Pancreas (tissue), 10 donors: ENCODE measurements around the gene NCK1. TPM values are rescaled to one million over a fixed set of nuclear protein-coding genes. Genes with fewer than 3 reads are reported as not detected.

Source experiments
- ATAC-seq, 4 donors: fragments of 200-7000 bp; cut with Tn5 transposase; one replicate each; pipeline versions ENCODE4 v1.8.0 to v1.9.1; 2020; ENCODE audit warnings: mild to moderate bottlenecking in 4 of 4, moderate library complexity in 4 of 4
- DNase-seq, 6 donors: peaks; one replicate each; pipeline ENCODE4 v3.0.0-alpha.2; 2020
- FAIRE-seq: peaks from 2 replicates; lab custom pipeline; 2012; peaks lifted over from hg19 to GRCh38; lab: Jason Lieb, UNC
- H3K27ac ChIP-seq, 4 donors: fragments of 200-600 bp; sonication (generic); 1 replicate in 3 of 4; 2 replicates in 1 of 4; pipeline versions ENCODE4 v1.5.0 to v1.8.0; 2020
- H3K27me3 ChIP-seq, 4 donors: fragments of 200-600 bp; one replicate each; pipeline ENCODE4 v1.8.0; 2021
- H3K36me3 ChIP-seq, 3 donors: fragments of 200-600 bp; sonication (generic) in 1 of 3; one replicate each; pipeline versions ENCODE4 v1.5.0 to v1.8.0; 2020 to 2021
- H3K4me1 ChIP-seq, 3 donors: fragments of 200-600 bp; one replicate each; pipeline ENCODE4 v1.8.0; 2021
- H3K4me3 ChIP-seq, 4 donors: fragments of 200-600 bp; sonication (generic) in 2 of 4; one replicate each; pipeline versions ENCODE4 v1.5.0 to v1.8.0; 2020 to 2021
- H3K9me3 ChIP-seq, 4 donors: fragments of 200-600 bp; one replicate each; pipeline ENCODE4 v1.8.0; 2021
- WGBS, 2 donors: extraction: QIAGEN DNeasy Blood & Tissue Kit; methylation state at CpG; one replicate each; pipeline ENCODE4 v1.1.7; 2013; 5-methylcytosine and 5-hydroxymethylcytosine counted together
- intact Hi-C, 3 donors: fragments of 100-400 bp; cut with DNase I; formaldehyde crosslinking; loops; one replicate each; pipeline versions ENCODE4 v1.11.1 to v1.14.2; 2022
- polyA plus RNA-seq, 2 donors: library from polyadenylated mRNA; stranded (reverse); fragments of 200-250 nt; gene quantifications; one replicate each; pipeline ENCODE4 v1.2.3, GENCODE V29; 2013
- total RNA-seq, 6 donors: library from RNA; stranded (reverse); fragmentation: NEBNext Ultra II Directional in 4 of 6; extraction: Animal tissue kit (Norgen Biotek cat#: 25700) in 4 of 6; gene quantifications; one replicate each; pipeline versions ENCODE4 v1.2.1 to v1.2.4, GENCODE V29; 2021 to 2023
- TF ChIP-seq, protein P1 (sequence below), 4 donors: fragments of 200-600 bp; sonication (generic) in 3 of 4; IDR thresholded peaks; one replicate each; pipeline versions ENCODE4 v1.5.0 to v1.8.0; 2021; ENCODE audit warnings: antibody characterized with exemption in 4 of 4
- donor health status: healthy with polysubstance abuse.
- donor health status: DM: no; HTN: no; CAD: no; lungs with moderate emphysema.
- donor health status: DM: no; HTN: no; CAD: no.
- donor health status: control.
- donor health status: control.
- donor health status: Bipolar disorder and iron deficiency.
- donor health status: DM: yes; HTN: yes; CAD: no.
- donor health status: DM: no; HTN: no; CAD: no.
- donor health status: DM: no; HTN: no; CAD: no.
- donor health status: DM: yes; HTN: yes; CAD: no.

The NCK1 gene
- total and polyA plus RNA-seq, 8 donors, result 5.4 to 28.3 (median 10.8) TPM

GRCh38 chr3:136819392-136819730 is 42.6 kb upstream of the NCK1 start:
- TF ChIP-seq, protein P1, sequence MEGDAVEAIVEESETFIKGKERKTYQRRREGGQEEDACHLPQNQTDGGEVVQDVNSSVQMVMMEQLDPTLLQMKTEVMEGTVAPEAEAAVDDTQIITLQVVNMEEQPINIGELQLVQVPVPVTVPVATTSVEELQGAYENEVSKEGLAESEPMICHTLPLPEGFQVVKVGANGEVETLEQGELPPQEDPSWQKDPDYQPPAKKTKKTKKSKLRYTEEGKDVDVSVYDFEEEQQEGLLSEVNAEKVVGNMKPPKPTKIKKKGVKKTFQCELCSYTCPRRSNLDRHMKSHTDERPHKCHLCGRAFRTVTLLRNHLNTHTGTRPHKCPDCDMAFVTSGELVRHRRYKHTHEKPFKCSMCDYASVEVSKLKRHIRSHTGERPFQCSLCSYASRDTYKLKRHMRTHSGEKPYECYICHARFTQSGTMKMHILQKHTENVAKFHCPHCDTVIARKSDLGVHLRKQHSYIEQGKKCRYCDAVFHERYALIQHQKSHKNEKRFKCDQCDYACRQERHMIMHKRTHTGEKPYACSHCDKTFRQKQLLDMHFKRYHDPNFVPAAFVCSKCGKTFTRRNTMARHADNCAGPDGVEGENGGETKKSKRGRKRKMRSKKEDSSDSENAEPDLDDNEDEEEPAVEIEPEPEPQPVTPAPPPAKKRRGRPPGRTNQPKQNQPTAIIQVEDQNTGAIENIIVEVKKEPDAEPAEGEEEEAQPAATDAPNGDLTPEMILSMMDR (IDR thresholded peaks at IDR 0.05), result no peak
- peak overlapping the region; percentile 47 to 67 (median 64) for H3K4me3 ChIP-seq
- DNase-seq (peak in 4 of 6 donors; percentile 9 to 53 (median 30)), FAIRE-seq (no peak), ATAC-seq (peak; percentile 74 to 79 (median 76))
- no peaks in the 10 kb centered on the region for H3K36me3 ChIP-seq
- intact Hi-C loops, result no loop called here
- no peaks in the 10 kb centered on the region for H3K27me3 ChIP-seq
- H3K4me1 ChIP-seq, result peaks cover 0 to 8% (median 5%) of the 10 kb centered on the region in 3 donors
- no peaks in the 10 kb centered on the region for H3K9me3 ChIP-seq
- WGBS, 2 donors, result 1 to 2% methylated on average over 18 to 21 of the region's 21 CpGs
- peak overlapping the region; percentile 61 to 73 (median 66) for H3K27ac ChIP-seq

- FAIRE-seq (no peak), ATAC-seq (peak; percentile 57 to 80 (median 74)), DNase-seq (peak; percentile 42 to 76 (median 56))
- Histone ChIP-seq H3K36me3 (no peaks in the 10 kb centered on the region), H3K9me3 (no peaks in the 10 kb centered on the region), H3K4me1 (peaks cover 0 to 8% (median 5%) of the 10 kb centered on the region in 3 donors), H3K27ac (peak overlapping the region in 3 of 4 donors; percentile 61 to 73 (median 70)), H3K27me3 (no peaks in the 10 kb centered on the region), H3K4me3 (peak overlapping the region; percentile 47 to 67 (median 64))
- WGBS, 2 donors, result 6% methylated on average over 51 of the region's 51 CpGs
- TF ChIP-seq, protein P1 (IDR thresholded peaks at IDR 0.05), result no peak
- intact Hi-C loops, result no loop called here
Observed at GRCh38 chr3:136819731-136820679, 42.0 kb upstream of the NCK1 start.

GRCh38 chr3:136831461-136831860 is 30.5 kb upstream of the NCK1 start:
- Histone ChIP-seq H3K36me3 (no peaks in the 10 kb centered on the region), H3K27me3 (no peaks in the 10 kb centered on the region), H3K4me1 (peaks cover 0 to 9% (median 0%) of the 10 kb centered on the region in 3 donors), H3K9me3 (no peaks in the 10 kb centered on the region), H3K27ac (no peak overlapping the region), H3K4me3 (no peak overlapping the region)
- 24 to 38% methylated on average over 1 of the region's 1 CpG for WGBS, 2 donors
- DNase-seq (no peak), ATAC-seq (no peak), FAIRE-seq (no peak)
- intact Hi-C loops, result no loop called here
- TF ChIP-seq, protein P1 (IDR thresholded peaks at IDR 0.05), result no peak

DNA sequence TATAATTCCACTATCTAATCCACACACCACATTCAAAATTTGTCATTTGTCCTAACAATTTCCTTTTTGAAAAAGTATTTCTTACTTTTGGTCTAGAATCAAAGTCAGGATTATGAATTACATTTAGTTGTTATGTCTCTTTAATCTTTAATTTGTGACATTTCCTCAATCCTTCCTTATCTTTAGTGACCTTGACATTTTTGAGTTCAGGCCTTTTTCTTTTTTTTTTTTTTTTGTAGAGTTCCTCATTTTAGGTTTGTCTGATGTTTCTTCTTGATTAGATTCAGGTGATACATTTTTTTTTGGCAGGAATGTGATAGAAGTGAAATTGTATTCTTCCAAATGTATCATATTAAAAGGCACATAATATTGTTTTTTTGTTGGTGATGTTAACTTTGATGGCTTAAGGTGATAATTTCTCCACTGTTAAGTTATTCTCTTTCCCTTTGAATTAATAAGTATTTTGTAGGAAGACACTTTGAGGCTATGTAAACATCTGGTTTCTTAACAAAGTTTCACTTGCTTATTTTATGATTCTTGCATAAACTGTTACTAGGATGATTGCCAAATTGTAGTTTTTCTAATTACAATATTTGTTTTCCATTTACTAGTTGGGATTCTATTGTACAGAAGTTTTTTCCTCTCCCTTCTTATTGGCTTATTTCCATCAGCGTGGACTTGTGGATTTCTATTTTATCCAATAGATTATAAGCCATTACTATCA is 26.8 kb upstream of the NCK1 start:
- FAIRE-seq, result peak; percentile 56
- no peak overlapping the region for H3K27ac ChIP-seq

More for the DNA sequence above, 26.8 kb upstream of the NCK1 start:
- DNase-seq, result no peak
- Histone ChIP-seq H3K9me3 (no peaks in the 10 kb centered on the region), H3K4me3 (no peak overlapping the region), H3K4me1 (peaks cover 0 to 9% (median 0%) of the 10 kb centered on the region in 3 donors), H3K27me3 (no peaks in the 10 kb centered on the region), H3K36me3 (no peaks in the 10 kb centered on the region)
- no peak for ATAC-seq
- TF ChIP-seq, protein P1 (IDR thresholded peaks at IDR 0.05), result no peak
- intact Hi-C loops, result no loop called here
- WGBS, 2 donors, result 60 to 62% methylated on average over 1 of the region's 1 CpG
